ENCODE measurements around the gene XKR3. TPM values are rescaled to one million over a fixed set of nuclear protein-coding genes. Genes with fewer than 3 reads are reported as not detected.
"Not testable (repeated sequence)": the region's sequence is repeated elsewhere in the genome, so short reads cannot be mapped to it uniquely, and the experiment has no call there.

The XKR3 gene
- total RNA-seq, 1 experiment from 2014 or later, result not detected

DNA sequence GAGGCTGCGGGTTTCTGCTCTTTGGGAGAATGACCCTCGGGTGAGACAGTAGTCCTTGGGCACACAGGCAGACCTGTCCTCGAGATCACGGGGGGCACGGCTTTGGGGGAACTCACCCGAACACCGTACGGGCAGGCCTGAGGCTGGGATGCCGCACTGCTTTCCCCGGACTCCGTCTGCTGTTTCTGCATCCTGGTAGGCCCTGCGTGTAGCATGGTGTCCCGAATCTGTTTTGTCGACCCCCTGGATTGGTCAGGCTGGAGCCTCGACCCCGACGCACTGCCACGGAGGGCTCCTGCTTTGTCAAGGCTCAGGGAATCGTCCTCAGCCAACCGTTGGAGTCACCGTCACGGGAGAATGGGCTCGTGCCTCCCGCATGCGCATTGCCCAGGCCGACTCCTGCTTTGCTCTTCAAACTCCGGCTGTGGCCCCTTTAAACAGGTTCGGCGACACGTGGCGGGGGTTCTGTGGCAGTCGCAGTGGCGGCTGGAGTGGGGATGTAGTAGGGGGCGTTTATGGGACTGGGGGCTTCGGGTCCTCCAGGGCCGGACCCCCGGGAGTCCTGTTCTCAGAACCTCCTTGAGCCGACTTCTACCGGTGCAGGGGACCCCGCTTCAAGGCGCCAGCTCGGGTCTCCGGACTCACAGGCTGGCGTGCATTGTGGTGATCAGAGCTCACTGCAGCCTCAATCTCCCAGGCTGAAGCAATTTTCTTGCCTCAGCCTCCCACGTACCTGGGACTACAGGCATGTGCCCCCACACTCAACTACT, 76.9 kb downstream of the XKR3 start:
- DNase-seq (ENCODE audit: low read depth), result not testable (repeated sequence)

DNA sequence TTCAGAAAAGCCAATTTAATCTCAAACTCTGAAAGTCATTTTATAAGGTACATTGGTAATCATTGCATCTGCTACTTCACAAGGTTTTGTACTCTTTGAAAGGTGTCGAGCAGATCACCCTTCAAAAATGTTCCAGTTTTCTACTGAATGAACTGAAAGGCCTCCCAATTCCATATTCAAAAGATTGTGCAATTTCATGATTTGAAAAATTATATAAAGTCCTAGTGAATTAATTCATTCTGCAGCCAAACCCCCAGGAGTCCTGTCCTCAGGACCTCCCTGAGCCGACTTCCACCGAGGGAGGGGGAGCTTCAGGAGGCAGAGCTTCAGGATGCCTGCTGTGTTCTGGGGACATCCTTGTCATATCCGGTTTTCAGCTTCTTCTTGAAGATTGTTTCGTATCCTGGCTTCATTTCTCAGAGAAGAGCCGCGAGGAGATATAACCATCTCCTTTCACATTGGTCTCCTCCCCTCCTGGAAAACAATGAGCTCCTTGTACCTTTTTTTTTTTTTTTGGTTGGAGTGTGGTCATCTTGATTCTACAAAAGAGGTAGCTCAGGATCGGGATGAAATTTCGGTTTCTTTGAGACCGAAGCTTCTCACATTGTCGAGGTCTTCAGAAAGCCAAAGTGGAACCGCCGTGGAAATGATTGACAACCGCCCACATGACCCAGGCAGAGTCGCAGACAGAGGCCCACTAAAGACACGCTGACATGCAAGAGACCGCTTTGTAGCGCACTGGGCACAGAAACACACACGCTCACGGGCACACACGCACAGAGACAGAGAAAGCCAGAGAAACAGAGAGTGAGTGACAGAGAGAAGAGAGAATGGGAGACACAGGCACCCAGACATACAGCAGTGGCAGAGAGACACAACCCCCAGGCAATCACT, 77.7 kb downstream of the XKR3 start:
- DNase-seq (ENCODE audit: low read depth), result peak; percentile 2

DNA sequence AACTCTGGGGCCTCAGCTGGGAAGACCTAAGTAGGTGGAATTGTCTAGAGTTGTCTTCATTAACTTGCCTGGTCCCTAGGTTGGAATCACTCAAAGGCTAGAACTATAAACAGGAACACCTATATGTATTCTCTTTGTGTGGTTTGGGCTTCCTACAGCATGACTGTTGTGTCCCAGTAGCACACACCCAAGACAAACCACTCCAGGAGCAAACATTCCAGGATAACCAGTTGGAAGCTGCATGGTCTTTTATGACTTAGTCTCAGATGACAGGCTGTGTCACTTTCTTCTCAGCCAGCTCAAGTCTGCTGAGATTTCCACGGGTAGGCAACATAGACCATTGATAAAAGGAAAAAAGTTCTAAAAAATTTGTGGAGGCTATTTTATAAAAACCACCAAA, 90.9 kb downstream of the XKR3 start:
- not testable (repeated sequence) for DNase-seq (ENCODE audit: low read depth)

Other genes starting within 250 kb of the XKR3 start
- not detected in 2 replicates for gene CCT8L2, start 232.6 kb downstream of the XKR3 start, total RNA-seq (2014; rRNA removed; shearing (Covaris generic))
- not detected in 2 replicates for gene GAB4, start 182.8 kb upstream of the XKR3 start, total RNA-seq (2014; rRNA removed; shearing (Covaris generic))